OCI-LY3 (cell line): Measurements from ENCODE around the gene PHF14.

Experiments
- CTCF ChIP-seq: fragments of 200-600, 300-600 bp; sonication (generic); IDR thresholded peaks from 2 replicates; pipeline ENCODE4 v1.5.1; 2014; ENCODE audit warnings: antibody characterized with exemption, low read length, low read depth
- EZH2phosphoT487 ChIP-seq: fragments of 200-600 bp; shearing (Covaris generic); IDR thresholded peaks from 2 replicates; pipeline ENCODE4 v1.6.1; 2018; ENCODE audit warnings: antibody characterized with exemption, mixed run types, low read depth

GRCh38 chr7:11176985-11177555, 203.4 kb downstream of the PHF14 start:
- TF ChIP-seq CTCF (no peak), EZH2phosphoT487 (no peak)
